ENCODE data around the gene PIM2. TPM values are rescaled to one million over a fixed set of nuclear protein-coding genes. Genes with fewer than 3 reads are reported as not detected.

PIM2 gene
- total RNA-seq = 10.9 and 11.9 TPM in 2 replicates

DNA sequence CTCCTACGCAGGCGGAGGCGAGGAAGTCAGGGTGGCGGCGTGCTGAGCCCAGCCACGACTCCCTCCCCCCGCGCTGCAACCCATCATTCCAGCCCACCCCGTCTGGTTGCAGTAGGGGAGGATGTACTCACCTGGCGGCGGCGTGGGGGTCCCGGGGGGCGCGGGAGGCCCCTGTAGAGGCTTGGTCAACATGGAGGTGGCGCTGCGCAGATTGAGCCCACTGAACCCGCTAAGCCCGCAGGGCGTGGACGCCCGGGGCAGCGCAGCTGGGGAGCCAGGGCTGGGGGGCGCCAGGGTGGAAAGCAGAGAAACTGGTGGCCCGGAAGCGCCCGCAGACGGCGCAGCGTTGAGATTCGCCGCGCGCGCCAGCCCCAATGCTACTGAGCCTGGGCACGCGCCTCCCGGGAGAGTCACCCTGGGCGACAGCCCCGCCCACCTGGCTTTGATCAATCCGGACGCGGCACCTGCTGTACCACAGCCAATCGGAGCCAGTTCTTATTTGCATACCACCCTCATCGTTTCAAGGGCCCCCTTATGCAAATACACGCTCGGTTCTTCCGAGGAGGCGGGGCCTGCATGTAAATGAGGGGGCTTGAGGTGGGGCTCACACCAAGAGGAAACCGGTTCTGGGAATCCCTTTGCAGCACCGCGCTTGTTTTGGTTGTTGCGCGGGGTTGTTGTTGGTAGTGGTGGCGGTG is at the start of gene PIM2:
TSS of gene PIM2 (minus strand) at position 382 of the 698 bp plus-strand sequence. CDS start at position 192, 190 bp downstream.

DNA sequence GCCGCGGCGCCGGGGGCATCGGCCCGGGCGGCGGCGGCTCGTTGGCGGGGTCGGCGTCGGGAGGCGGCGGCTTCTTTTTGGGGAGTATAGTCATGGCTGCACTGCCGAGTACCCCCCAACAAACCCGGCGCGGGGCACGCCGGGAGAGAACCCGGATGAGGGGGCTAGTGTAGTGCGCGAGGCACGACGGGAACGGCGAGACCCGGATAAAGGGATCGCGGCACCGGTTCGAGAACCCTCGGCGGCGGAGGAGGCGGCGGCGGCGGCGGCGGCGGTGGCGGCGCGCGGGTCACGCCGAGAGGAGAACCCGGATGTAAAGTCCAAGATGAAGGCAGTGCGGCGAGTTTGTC is 38.6 kb upstream of the PIM2 start, which contains the start of gene OTUD5:
TSS of gene OTUD5 (minus strand) at position 131 of the 350 bp plus-strand sequence. CDS start at position 94, 37 bp downstream.

DNA sequence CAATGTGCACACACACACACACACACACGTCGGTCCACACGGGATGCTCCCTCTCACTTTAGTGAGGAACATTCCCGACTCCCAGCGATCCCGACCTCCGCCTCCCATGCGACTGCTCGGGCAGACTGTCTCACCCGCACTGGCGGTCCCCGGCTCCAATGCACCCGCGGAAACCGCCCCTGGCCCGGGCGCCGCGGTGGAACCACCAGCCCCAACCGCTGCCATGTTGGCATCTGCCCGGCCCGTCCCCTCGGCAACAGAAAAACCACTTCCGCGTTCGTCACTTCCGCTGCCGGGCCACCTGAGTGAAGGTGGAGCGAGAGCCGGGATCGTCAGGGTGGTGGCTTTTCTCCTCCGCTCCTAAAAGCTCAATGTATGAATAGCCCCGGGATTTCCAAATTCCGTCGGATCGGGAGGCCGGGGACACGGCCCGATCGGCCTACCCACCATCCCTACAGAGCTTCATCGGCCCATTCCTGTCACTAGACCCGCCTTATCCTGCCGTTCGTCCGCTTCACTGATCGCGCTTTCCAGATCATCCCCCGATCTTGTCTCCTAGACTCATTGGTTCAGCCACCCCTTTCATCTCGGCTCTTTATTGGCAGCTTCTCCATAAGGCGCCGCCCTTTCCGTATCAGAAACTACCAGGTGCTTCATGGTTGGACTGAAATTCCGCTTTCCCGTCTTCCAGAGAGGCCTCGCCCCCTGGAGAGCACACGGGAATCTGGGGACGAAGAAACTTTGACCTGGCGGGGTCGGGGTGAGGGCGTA is 7.2 kb downstream of the PIM2 start, which contains the start of gene SLC35A2:
TSS of gene SLC35A2 (minus strand) at position 235 of the 771 bp plus-strand sequence. CDS start at position 225, 10 bp downstream.

DNA sequence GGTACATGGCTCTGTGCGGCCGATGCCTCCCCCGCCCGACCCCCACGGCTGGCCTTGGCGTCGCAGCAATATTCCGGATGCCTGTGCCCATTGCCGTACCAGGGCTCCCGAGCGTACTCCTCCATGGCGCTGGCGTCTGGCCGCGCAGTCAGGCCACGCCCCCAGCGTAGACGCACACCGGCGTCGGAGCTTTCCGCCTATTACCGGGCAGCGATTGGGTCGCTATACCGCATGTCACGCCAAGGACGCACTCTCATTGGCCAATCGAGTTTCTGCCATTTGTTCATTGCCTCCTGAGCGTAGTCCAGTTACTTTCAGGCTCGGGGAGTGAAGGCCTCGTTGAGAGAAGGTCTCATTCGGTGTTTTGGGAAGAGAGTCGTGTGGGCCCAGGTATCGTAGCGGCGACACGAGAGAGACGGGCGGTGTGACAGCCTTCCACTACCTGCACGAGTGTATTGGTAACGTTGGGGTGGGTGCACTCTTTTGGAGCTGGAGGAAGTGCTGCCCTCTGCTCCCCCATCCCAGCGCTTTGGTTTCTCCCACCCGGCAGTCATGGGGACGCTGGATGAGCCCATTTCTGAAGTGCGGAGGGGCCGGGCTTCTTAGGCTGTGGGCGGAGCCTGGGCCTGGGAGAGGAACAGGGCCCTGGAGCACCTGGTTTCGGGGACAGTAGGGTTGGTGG is 21.1 kb downstream of the PIM2 start, which contains the start of the genes PQBP1 and TIMM17B:
TSS of gene PQBP1 (plus strand) at position 306 of the 682 bp plus-strand sequence. CDS start 580 bp downstream, outside the sequence.
TSS of gene TIMM17B (minus strand) at position 144 of the 682 bp plus-strand sequence. CDS start at position 125, 19 bp downstream.

Other genes starting within 250 kb of the PIM2 start
- 0.17 and 0.89 TPM in 2 replicates for gene WAS, start 235.2 kb downstream of the PIM2 start, total RNA-seq
- gene SUV39H1, start 222.3 kb downstream of the PIM2 start, total RNA-seq = 21.7 and 23.6 TPM in 2 replicates
- not detected in 2 replicates for gene GLOD5, start 157.3 kb downstream of the PIM2 start, total RNA-seq
- gene GATA1, start 132.4 kb downstream of the PIM2 start, total RNA-seq = not detected in 2 replicates
- gene HDAC6, start 117.0 kb downstream of the PIM2 start, total RNA-seq = 42.8 and 51.6 TPM in 2 replicates
- not detected in 2 replicates for gene ERAS, start 92.5 kb downstream of the PIM2 start, total RNA-seq
- 0.17 TPM in 1 of 2 replicates, not detected in the other for gene PCSK1N, start 83.4 kb downstream of the PIM2 start, total RNA-seq
- gene TIMM17B, start 21.3 kb downstream of the PIM2 start, total RNA-seq = 58.7 and 71.3 TPM in 2 replicates
- gene PQBP1, start 21.1 kb downstream of the PIM2 start, total RNA-seq = 68.1 and 77.9 TPM in 2 replicates
- 30.9 and 35.3 TPM in 2 replicates for gene SLC35A2, start 7.4 kb downstream of the PIM2 start, total RNA-seq
- 37.0 and 38.7 TPM in 2 replicates for gene OTUD5, start 38.6 kb upstream of the PIM2 start, total RNA-seq
- gene KCND1, start 52.8 kb upstream of the PIM2 start, total RNA-seq = 1.3 TPM in 2 replicates
- gene GRIPAP1, start 83.2 kb upstream of the PIM2 start, total RNA-seq = 10.8 and 11.0 TPM in 2 replicates
- gene TFE3, start 124.3 kb upstream of the PIM2 start, total RNA-seq = 46.1 and 51.9 TPM in 2 replicates
- 0.50 and 1.5 TPM in 2 replicates for gene CCDC120, start 140.0 kb upstream of the PIM2 start, total RNA-seq
- gene PRAF2, start 155.0 kb upstream of the PIM2 start, total RNA-seq = 25.6 and 32.1 TPM in 2 replicates
- gene WDR45, start 160.9 kb upstream of the PIM2 start, total RNA-seq = 45.6 and 47.2 TPM in 2 replicates
- 14.6 TPM in 2 replicates for gene GPKOW, start 204.7 kb upstream of the PIM2 start, total RNA-seq
- gene MAGIX, start 243.7 kb upstream of the PIM2 start, total RNA-seq = 1.3 TPM in 2 replicates